NCI-H146 treated with DMSO at 0.1 percent for 48 hours (cell line): ENCODE measurements around the gene FADS3.

Experiments used
- DNase-seq: peaks from one replicate; lab custom pipeline; 2025; ENCODE audit not compliant: unreplicated experiment; lab: John Stamatoyannopoulos, UW

Gene FADS3

GRCh38 chr11:61914471-61915171, 23.3 kb upstream of the FADS3 start:
- no peak for DNase-seq

- no peak for DNase-seq
Observed at GRCh38 chr11:61913699-61914395, 22.5 kb upstream of the FADS3 start.

- DNase-seq: no peak
Observed at GRCh38 chr11:61912991-61913698, 21.8 kb upstream of the FADS3 start.

- no peak for DNase-seq
Observed at GRCh38 chr11:61912530-61912898, 21.2 kb upstream of the FADS3 start.

- no peak for DNase-seq
Observed at GRCh38 chr11:61911701-61912529, 20.6 kb upstream of the FADS3 start.

- DNase-seq: no peak
Observed at GRCh38 chr11:61911128-61911700, 19.9 kb upstream of the FADS3 start.

GRCh38 chr11:61910187-61911127, 19.1 kb upstream of the FADS3 start:
- no peak for DNase-seq

- no peak for DNase-seq
Observed at GRCh38 chr11:61908730-61909316, 17.5 kb upstream of the FADS3 start.

GRCh38 chr11:61907871-61908729, 16.8 kb upstream of the FADS3 start:
- no peak for DNase-seq

GRCh38 chr11:61907282-61907681, 15.9 kb upstream of the FADS3 start:
- no peak for DNase-seq

- no peak for DNase-seq
Observed at GRCh38 chr11:61906522-61906909, 15.2 kb upstream of the FADS3 start.

- DNase-seq: no peak
Observed at GRCh38 chr11:61905801-61906521, 14.6 kb upstream of the FADS3 start.

GRCh38 chr11:61905067-61905696, 13.8 kb upstream of the FADS3 start:
- no peak for DNase-seq

GRCh38 chr11:61904539-61905048, 13.2 kb upstream of the FADS3 start:
- DNase-seq: peak; percentile 26

GRCh38 chr11:61903845-61904244, 12.5 kb upstream of the FADS3 start:
- DNase-seq: no peak

- DNase-seq: no peak
Observed at GRCh38 chr11:61902313-61902712, 11.0 kb upstream of the FADS3 start.

- no peak for DNase-seq
Observed at GRCh38 chr11:61901397-61901796, 10.1 kb upstream of the FADS3 start.
